HepG2 (cell line): ENCODE results near the gene LILRB3. TPM values are rescaled to one million over a fixed set of nuclear protein-coding genes. Genes with fewer than 3 reads are reported as not detected.
A peak's percentile ranks its signal among the peaks of the same experiment; 100 is the strongest.

Experiments
- CHCHD3 ChIP-seq: sonication (generic); formaldehyde crosslinking; IDR thresholded peaks from 2 replicates; pipeline ENCODE4 v1.8.0; 2022; ENCODE audit warnings: mild to moderate bottlenecking, missing genetic modification reagents, moderate library complexity
- ERF ChIP-seq: IDR thresholded peaks from 2 replicates; pipeline ENCODE4 v1.6.1; 2018; ENCODE audit warnings: missing biosample characterization, missing genetic modification reagents
- GTF2F1 ChIP-seq: fragments of 150-350 bp; IDR thresholded peaks from 2 replicates; pipeline ENCODE4 v1.6.1; 2014; ENCODE audit warnings: low read length
- HBP1 ChIP-seq: IDR thresholded peaks from 2 replicates; pipeline ENCODE4 v1.6.1; 2016; ENCODE audit warnings: low read depth, control low read depth
- HDAC1 ChIP-seq: sonication (generic); formaldehyde crosslinking; IDR thresholded peaks from 2 replicates; pipeline ENCODE4 v1.5.1; 2020; ENCODE audit warnings: mild to moderate bottlenecking, missing genetic modification reagents
- KDM4B ChIP-seq: sonication (generic); formaldehyde crosslinking; IDR thresholded peaks from 2 replicates; pipeline ENCODE4 v1.4.0; 2020; ENCODE audit warnings: missing genetic modification reagents
- NR2C2 ChIP-seq: sonication (generic); formaldehyde crosslinking; IDR thresholded peaks from 2 replicates; pipeline ENCODE4 v1.4.0; 2020; ENCODE audit warnings: missing genetic modification reagents, mild to moderate bottlenecking, moderate library complexity, borderline replicate concordance
- RNF2 ChIP-seq: fragments of 450-650 bp; conservative IDR thresholded peaks from 2 replicates; pipeline ENCODE4 v1.6.1; 2016; ENCODE audit warnings: low read depth
- SMAD1 ChIP-seq: sonication (generic); formaldehyde crosslinking; IDR thresholded peaks from 2 replicates; pipeline ENCODE4 v1.4.0; 2020; ENCODE audit warnings: missing genetic modification reagents, low read depth, mild to moderate bottlenecking, borderline replicate concordance
- STAT5B ChIP-seq: sonication (generic); formaldehyde crosslinking; IDR thresholded peaks from 2 replicates; pipeline ENCODE4 v1.4.0; 2020; ENCODE audit warnings: missing genetic modification reagents
- ZNF24 ChIP-seq: fragments of 450-650 bp; IDR thresholded peaks from 2 replicates; pipeline ENCODE4 v1.6.1; 2017; ENCODE audit warnings: antibody characterized with exemption, mild to moderate bottlenecking
- ZNF546 ChIP-seq: sonication (generic); formaldehyde crosslinking; conservative IDR thresholded peaks from 2 replicates; pipeline ENCODE4 v1.8.1; 2023; ENCODE audit warnings: mild to moderate bottlenecking, missing genetic modification reagents
- ZNF615 ChIP-seq: sonication (generic); formaldehyde crosslinking; IDR thresholded peaks from 2 replicates; pipeline ENCODE4 v1.5.0; 2020; ENCODE audit warnings: mild to moderate bottlenecking, missing genetic modification reagents, borderline replicate concordance
- ZNF784 ChIP-seq: sonication (generic); formaldehyde crosslinking; IDR thresholded peaks from 2 replicates; pipeline ENCODE4 v1.5.1; 2020; ENCODE audit warnings: missing genetic modification reagents, mild to moderate bottlenecking, borderline replicate concordance
- polyA plus RNA-seq, 8 experiments: library from polyadenylated mRNA; depleted of rRNA in 3 of 8; stranded (reverse) in 7 of 8; unstranded in 1 of 8; fragments of >200 nt; fragmentation: Illumina TruSeq in 4 of 8; extraction: Trizol in 4 of 8; gene quantifications; 2 replicates each; pipeline versions ENCODE4 v1.2.1 to v1.2.3, GENCODE V29; 2011 to 2016; ENCODE audit warnings: low read depth in 4 of 8, missing spikeins in 1 of 8, mixed read lengths in 1 of 8; ENCODE audit not compliant: insufficient read depth in 1 of 8
- total RNA-seq, 5 experiments: library from RNA; depleted of rRNA; stranded (reverse); fragments of >200 nt; fragmentation: Illumina TruSeq; extraction: Trizol; gene quantifications; 2 replicates each; pipeline ENCODE4 v1.2.3, GENCODE V29; 2016; ENCODE audit warnings: low read depth in 1 of 5
- TF ChIP-seq, protein P1 (sequence below), 2 experiments: fragments of 450-650 bp in 1 of 2; sonication (generic) in 1 of 2; formaldehyde crosslinking in 1 of 2; IDR thresholded peaks; 2 replicates each; pipeline versions ENCODE4 v1.6.1 to v1.8.0; 2016 to 2022; ENCODE audit warnings: antibody characterized with exemption in 1 of 2, mild to moderate bottlenecking in 1 of 2, missing genetic modification reagents in 1 of 2
- TF ChIP-seq, protein P2 (sequence below): sonication (generic); formaldehyde crosslinking; IDR thresholded peaks from 2 replicates; pipeline ENCODE4 v1.8.1; 2023; ENCODE audit warnings: mild to moderate bottlenecking, missing genetic modification reagents

LILRB3 gene
- total and polyA plus RNA-seq, 2 of the 13 experiments (the other 11 are each of a cell fraction or from before 2014, with no cell fraction given) = 0.22 TPM; not detected in 1

- TF ChIP-seq, protein P1, sequence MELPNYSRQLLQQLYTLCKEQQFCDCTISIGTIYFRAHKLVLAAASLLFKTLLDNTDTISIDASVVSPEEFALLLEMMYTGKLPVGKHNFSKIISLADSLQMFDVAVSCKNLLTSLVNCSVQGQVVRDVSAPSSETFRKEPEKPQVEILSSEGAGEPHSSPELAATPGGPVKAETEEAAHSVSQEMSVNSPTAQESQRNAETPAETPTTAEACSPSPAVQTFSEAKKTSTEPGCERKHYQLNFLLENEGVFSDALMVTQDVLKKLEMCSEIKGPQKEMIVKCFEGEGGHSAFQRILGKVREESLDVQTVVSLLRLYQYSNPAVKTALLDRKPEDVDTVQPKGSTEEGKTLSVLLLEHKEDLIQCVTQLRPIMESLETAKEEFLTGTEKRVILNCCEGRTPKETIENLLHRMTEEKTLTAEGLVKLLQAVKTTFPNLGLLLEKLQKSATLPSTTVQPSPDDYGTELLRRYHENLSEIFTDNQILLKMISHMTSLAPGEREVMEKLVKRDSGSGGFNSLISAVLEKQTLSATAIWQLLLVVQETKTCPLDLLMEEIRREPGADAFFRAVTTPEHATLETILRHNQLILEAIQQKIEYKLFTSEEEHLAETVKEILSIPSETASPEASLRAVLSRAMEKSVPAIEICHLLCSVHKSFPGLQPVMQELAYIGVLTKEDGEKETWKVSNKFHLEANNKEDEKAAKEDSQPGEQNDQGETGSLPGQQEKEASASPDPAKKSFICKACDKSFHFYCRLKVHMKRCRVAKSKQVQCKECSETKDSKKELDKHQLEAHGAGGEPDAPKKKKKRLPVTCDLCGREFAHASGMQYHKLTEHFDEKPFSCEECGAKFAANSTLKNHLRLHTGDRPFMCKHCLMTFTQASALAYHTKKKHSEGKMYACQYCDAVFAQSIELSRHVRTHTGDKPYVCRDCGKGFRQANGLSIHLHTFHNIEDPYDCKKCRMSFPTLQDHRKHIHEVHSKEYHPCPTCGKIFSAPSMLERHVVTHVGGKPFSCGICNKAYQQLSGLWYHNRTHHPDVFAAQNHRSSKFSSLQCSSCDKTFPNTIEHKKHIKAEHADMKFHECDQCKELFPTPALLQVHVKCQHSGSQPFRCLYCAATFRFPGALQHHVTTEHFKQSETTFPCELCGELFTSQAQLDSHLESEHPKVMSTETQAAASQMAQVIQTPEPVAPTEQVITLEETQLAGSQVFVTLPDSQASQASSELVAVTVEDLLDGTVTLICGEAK (IDR thresholded peaks at IDR 0.05) = no peak
- TF ChIP-seq, protein P1 (CRISPR knock-in tag; IDR thresholded peaks at IDR 0.05) = 0 out of 2 replicates have a peak, but pooled peaks have one; percentile 18
- TF ChIP-seq ZNF615 (CRISPR knock-in tag) (no peak), ZNF546 (CRISPR knock-in tag) (0 out of 2 replicates have a peak, but pooled peaks have one; percentile 44), ZNF24 (0 out of 2 replicates have a peak, but pooled peaks have one; percentile 23), NR2C2 (CRISPR knock-in tag) (peak; percentile 43; the same call in 1 of the 2 replicates), STAT5B (CRISPR knock-in tag) (no peak), CHCHD3 (CRISPR knock-in tag) (no peak), KDM4B (no peak), RNF2 (0 out of 2 replicates have a peak, but pooled peaks have one; percentile 33), SMAD1 (CRISPR knock-in tag) (peak; percentile 69; the same call in 1 of the 2 replicates), ERF (CRISPR knock-in tag) (no peak), GTF2F1 (no peak), ZNF784 (peak; percentile 91; the same call in 1 of the 2 replicates), HDAC1 (peak; percentile 73), HBP1 (CRISPR knock-in tag) (no peak)
- TF ChIP-seq, protein P2, sequence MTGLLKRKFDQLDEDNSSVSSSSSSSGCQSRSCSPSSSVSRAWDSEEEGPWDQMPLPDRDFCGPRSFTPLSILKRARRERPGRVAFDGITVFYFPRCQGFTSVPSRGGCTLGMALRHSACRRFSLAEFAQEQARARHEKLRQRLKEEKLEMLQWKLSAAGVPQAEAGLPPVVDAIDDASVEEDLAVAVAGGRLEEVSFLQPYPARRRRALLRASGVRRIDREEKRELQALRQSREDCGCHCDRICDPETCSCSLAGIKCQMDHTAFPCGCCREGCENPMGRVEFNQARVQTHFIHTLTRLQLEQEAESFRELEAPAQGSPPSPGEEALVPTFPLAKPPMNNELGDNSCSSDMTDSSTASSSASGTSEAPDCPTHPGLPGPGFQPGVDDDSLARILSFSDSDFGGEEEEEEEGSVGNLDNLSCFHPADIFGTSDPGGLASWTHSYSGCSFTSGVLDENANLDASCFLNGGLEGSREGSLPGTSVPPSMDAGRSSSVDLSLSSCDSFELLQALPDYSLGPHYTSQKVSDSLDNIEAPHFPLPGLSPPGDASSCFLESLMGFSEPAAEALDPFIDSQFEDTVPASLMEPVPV = peak; percentile 64; the same call in 1 of the 2 replicates
Measured at GRCh38 chr19:54189145-54189734, 33.6 kb downstream of the LILRB3 start, which contains the start of gene MBOAT7 (continued).
